ENCODE measurements around the gene ARFGEF3.

ARFGEF3 gene

DNA sequence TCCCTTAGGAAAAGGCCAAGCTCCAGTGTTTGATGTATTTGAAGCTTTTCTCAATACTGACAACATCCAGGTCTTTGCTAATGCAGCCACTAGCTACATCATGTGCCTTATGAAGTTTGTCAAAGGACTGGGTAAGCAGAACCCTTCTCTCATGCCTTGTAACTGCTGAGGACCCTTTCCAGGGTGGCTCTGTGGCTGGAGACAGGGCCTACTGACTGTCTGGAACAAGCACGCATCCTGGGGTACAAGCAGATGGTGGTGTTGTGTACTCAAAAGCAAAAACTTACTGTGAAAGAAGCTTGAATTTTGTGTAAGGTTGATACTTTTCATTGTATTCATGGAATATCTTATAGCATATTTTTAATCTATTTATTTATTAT lies 147.0 kb downstream of the ARFGEF3 start:
- DNase-seq: no peak

GRCh38 chr6:138309695-138310094 lies 148.0 kb downstream of the ARFGEF3 start:
- DNase-seq: no peak

GRCh38 chr6:138310294-138310693 lies 148.6 kb downstream of the ARFGEF3 start:
- no peak for DNase-seq

DNA sequence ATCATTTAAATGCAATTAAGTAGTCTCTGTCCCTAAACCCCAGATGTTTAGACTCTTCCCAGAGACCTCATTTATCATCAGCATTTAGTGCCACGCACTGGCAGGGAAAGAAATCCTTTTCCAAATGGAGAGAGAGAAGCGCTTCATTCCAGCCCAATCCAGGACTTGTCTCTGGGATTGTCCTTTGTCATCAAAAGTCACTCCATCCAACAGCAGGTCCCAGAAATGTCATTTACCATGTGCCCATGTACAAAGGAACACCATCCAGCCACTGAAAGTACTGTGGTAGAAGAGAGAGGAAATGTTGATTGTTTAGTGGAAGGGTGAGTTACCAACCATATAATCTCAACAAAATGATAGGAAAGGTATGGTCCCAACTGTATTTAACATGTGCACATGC lies 149.1 kb downstream of the ARFGEF3 start:
- no peak for DNase-seq

GRCh38 chr6:138311268-138311667 lies 149.5 kb downstream of the ARFGEF3 start:
- no peak for DNase-seq

DNA sequence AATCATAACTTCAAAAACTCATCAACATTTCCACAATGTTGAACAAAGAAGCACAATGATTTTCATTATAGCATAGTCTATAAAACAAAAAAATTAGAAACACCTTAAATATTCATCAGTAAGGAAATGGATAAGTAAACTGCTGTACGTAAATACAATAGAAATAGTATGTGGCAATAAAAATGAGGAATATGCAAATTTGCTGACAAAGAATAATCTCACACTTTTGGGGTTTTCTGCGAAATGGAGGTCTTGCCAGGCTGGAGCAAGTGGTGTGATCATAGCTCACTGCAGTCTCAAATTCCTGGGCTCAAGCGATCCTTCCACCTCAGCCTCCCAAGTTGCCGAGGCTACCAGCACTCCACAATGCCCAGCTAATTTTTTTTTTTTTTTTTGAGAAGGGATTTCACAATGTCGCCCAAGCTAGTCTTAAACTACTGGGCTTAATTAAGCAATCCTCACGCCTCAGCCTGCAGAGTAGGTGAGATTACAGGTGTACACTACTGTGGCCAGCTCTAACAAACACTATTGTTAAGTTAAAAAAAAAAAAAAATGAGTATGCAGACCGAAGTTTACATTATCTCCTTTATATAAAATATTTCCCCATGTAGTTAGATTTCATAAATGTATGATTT lies 157.1 kb downstream of the ARFGEF3 start:
- no peak for DNase-seq

- DNase-seq: no peak
These were observed 160.2 kb downstream of the ARFGEF3 start for GRCh38 chr6:138321934-138322333.

GRCh38 chr6:138323821-138324220 lies 162.1 kb downstream of the ARFGEF3 start:
- no peak for DNase-seq

GRCh38 chr6:138328210-138328609 lies 166.5 kb downstream of the ARFGEF3 start:
- DNase-seq: no peak

GRCh38 chr6:138330763-138331162 lies 169.0 kb downstream of the ARFGEF3 start:
- no peak for DNase-seq

GRCh38 chr6:138331444-138331843 lies 169.7 kb downstream of the ARFGEF3 start:
- no peak for DNase-seq

GRCh38 chr6:138331984-138332383 lies 170.2 kb downstream of the ARFGEF3 start:
- no peak for DNase-seq

GRCh38 chr6:138334000-138334399 lies 172.3 kb downstream of the ARFGEF3 start:
- no peak for DNase-seq

DNA sequence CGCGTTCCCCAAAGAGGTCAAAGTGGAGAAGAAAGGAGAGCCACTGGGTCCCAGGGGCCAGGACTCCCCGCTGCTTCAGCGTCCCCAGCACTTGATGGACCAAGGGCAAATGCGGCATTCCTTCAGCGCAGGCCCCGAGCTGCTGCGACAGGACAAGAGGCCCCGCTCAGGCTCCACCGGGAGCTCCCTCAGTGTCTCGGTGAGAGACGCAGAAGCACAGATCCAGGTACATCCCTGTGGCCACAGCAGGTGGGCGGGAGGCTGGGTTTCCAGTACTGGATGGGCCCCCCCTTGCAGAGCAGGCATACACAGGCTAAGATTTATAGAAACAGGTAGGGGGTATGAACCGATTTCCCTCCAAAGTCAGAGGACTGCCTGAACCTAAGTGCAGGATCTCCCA lies 173.2 kb downstream of the ARFGEF3 start:
- no peak for DNase-seq

DNA sequence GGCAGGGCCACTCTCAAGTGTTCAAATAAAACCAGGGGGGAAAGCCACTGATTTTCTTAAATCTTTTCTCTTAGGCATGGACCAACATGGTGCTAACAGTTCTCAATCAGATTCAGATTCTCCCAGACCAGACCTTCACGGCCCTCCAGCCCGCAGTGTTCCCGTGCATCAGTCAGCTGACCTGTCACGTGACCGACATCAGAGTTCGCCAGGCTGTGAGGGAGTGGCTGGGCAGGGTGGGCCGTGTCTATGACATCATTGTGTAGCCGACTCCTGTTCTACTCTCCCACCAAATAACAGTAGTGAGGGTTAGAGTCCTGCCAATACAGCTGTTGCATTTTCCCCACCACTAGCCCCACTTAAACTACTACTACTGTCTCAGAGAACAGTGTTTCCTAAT lies 174.5 kb downstream of the ARFGEF3 start:
- DNase-seq: no peak

DNA sequence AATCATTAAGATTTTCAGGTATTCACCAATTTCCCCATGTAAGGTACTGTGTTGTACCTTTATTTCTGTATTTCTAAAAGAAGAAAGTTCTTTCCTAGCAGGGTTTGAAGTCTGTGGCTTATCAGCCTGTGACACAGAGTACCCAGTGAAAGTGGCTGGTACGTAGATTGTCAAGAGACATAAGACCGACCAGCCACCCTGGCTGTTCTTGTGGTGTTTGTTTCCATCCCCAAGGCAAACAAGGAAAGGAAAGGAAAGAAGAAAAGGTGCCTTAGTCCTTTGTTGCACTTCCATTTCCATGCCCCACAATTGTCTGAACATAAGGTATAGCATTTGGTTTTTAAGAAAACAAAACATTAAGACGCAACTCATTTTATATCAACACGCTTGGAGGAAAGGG lies 175.3 kb downstream of the ARFGEF3 start:
- no peak for DNase-seq

DNA sequence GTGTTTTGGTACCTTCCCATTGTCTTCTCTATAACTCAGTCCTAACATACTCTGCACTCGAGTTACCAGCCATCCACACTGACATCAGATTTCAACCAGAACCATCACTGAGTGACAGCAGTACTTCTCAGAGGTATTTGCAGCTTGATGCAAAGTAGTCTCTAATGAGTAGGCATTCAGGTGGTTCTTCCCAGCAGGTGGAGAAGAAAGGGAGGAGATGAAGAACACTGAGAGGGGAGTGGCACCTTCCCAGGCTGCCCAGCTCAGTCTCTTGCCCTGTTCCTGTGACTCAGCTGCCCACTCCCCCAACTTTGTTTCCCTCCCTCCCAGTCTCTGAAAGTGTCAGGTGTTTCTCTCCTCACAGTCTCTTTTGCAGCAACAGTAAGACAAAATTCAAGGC lies 177.3 kb downstream of the ARFGEF3 start:
- no peak for DNase-seq

DNA sequence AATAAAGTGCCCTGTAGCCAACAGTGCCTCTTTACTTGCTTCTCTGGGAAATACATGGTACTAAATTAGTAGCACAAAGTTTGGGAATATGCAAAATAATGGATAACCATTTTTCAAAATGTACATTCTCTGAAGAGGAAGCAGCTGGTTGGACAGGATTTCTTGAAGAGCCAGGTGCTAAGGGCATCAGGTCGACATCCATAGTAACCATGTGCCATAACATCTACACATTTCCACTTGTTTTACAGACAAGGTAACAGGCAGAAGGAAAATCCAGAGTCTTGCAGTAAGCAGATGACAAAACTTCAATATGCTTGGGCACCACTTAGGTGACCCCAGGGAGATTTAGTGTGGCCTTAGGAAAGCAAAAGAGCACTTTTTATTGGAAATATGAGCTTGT lies 179.4 kb downstream of the ARFGEF3 start:
- no peak for DNase-seq

DNA sequence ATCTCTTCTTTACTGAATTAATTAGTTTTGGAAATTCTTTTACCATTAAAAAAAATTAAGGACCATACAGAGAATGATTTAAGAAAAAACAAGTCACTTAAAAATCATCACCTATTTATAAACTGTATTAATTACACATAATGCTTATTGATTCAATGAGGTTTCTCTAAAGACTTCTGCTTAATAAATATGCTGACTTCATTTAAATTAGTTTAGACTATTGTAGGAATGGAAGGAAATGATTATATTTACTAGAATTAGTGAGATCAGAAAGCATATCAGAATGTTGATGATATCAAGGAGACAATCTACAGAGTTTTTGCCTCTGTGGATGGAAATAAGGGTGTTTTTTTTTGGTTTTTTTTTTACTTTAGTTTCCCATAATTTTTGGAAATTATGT lies 181.4 kb downstream of the ARFGEF3 start:
- DNase-seq: no peak

DNA sequence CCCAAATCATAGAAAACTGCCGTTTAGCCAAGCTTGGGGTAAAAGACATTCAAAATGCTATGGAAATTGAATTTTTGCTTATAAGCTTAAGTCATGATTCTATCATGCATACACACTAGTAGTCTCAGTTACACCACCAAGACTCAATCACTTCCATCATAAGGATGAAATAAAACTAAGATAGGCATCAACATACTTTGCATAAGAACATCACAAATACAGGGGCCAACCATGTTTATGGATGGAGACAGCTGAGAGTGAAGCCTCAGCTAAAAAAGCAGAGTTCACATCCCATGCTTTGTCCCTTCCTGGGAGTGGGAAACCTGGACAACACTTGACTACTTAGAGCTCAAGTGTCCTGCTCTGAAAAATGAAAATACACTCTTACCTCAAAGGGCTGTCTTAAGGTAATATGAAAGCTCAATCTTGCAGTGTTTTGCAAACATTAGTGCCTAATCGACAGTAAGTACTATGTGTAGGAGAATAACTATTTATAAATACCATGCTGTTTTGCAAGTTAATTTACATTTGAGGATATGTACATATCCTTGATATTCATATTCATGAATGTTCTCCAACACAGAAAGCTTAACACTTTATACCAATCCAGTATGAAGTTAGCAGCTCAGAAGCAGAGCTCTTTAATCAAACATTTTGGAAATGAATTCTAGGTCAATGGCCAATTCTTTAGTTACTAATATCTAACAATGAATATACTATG lies 184.0 kb downstream of the ARFGEF3 start:
- DNase-seq: no peak

DNA sequence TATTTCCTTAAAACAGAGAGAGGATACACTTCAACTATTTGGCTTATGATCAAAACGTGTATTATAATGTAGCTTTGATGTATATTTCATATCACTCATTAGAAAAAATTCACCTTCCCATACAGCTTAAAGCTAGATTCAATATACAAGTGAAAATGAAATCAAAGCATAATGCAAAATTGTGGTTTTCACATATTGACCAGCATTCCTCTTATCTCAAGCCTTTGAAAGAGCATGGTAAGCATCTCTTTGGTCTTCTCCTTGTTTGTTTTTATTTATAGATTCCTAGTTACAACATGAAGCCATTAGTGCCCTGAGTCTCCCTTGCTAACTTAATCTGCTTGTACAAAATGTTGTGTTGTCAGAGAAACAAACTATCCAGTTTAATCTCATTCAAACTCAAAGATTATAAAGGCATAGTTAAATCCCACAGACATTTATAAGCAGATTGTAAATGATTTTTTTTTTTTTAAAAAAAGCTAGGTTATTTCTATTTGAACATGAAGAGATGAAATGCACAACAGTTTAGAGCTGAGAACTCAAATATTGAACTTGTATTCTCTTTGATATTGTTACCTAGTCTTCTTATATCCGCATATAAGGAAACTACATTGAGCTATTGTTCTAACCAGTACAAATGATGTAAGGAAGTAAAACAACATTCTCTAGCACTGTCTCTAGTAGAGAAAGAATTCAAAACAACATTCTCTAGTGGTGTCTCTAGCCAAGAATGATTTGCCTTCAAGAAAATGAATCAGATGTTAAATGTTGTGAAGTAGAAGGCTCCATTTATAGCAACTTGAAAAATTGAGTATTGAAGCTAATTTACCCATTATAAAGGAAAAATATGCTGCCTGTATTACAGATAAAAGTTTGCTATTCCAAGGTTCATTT lies 184.8 kb downstream of the ARFGEF3 start:
- DNase-seq: peak; percentile 54

DNA sequence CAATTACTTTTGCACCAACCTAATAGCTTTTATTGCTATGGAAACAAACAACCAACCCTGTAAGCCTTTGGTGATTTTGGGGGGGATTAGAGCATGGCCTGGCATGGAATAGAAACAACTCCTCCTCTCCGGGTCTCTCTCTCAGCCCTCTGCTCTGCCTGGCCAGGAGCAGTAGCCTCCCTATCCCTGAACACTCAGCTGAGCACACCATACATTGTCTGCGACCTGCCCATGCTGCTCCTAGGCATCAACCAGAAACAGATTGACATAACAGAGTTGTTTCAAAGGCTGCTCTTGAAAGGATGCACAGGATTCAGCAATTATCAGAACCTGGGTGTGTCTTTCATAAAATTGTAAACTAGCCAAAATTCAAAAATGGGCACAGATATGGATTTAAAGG lies 186.1 kb downstream of the ARFGEF3 start:
- no peak for DNase-seq

GRCh38 chr6:138349891-138350290 lies 188.2 kb downstream of the ARFGEF3 start:
- DNase-seq: peak; percentile 47

DNA sequence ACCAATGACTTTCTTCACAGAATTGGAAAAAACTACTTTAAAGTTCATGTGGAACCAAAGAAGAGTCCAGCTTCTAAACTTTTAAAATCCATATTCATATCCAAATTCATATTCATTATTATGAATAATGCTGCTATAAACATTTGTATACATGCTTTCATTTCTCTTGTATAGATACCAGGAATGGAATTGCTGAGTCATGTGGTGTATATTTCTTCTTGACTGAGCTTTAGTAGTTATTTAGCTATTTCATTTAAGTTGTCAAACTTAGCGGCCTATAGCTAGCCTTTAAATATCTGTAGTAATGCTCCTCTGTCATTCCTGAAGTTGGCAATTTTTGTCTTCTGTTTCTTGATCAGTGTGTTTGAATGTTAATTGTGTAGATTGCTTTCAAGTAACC lies 196.2 kb downstream of the ARFGEF3 start:
- no peak for DNase-seq

Measured in fibroblast of skin of abdomen (primary cell).